ENCODE results near the gene TBL1XR1. TPM values are rescaled to one million over a fixed set of nuclear protein-coding genes. Genes with fewer than 3 reads are reported as not detected.
A peak's percentile ranks its signal among the peaks of the same experiment; 100 is the strongest.

Gene TBL1XR1
- total and polyA plus RNA-seq, 2 of the 8 experiments (the other 6 are each of a cell fraction or from before 2014, with no cell fraction given) = 28.1 to 147 TPM

GRCh38 chr3:176987901-176988650, 209.2 kb downstream of the TBL1XR1 start:
- 90% methylated on average over 8 of the region's 8 CpGs; no CpG with 5 or more reads in 1 of the 2 experiments for WGBS, 2 experiments (ENCODE audit: extremely low coverage in 1 of 2, insufficient coverage in 1 of 2, insufficient read length in 1 of 2, insufficient replicate concordance in 2 of 2, low coverage in 1 of 2, low lambda C conversion rate in 2 of 2, missing lambda C conversion rate in 1 of 2)

More at GRCh38 chr3:176987901-176988650, 209.2 kb downstream of the TBL1XR1 start:
- H2BK5ac ChIP-seq (ENCODE audit: low read depth, low read length) = no peak overlapping the region
- peaks cover 0 to 2% of the 10 kb centered on the region in 2 experiments; a peak in 2 of 4 replicates for H3K9me3 ChIP-seq (ENCODE audit: insufficient read depth in 2 of 2, low read depth in 1 of 2, low read length in 1 of 2)
- TF ChIP-seq EGR1 (IDR thresholded peaks at IDR 0.05; ENCODE audit: borderline replicate concordance, low read depth, low read length) (no peak), SRF (IDR thresholded peaks at IDR 0.05; ENCODE audit: low read depth, low read length) (no peak), CEBPB (IDR thresholded peaks at IDR 0.05; ENCODE audit: low read depth, low read length) (0 out of 2 replicates have a peak, but pooled peaks have one; percentile 40), CTBP2 (IDR thresholded peaks at IDR 0.05; ENCODE audit: borderline replicate concordance, insufficient read depth, insufficient read length, low read length) (no peak), CBX8 (IDR thresholded peaks at IDR 0.05; ENCODE audit: borderline replicate concordance, low read depth, low read length) (no peak)
- no peaks in the 10 kb centered on the region for H3K4me1 ChIP-seq (replicated peaks in 1 of 4; ENCODE audit: control insufficient read depth in 3 of 4, insufficient read depth in 4 of 4, low read length in 3 of 4)
- ChIA-PET CTCF (ENCODE audit: partially characterized antibody) (interaction anchor here (0.6 kb wide), 1 partner anchor 148 kb away, joined by 3 read pairs; no protein-coding TSS in a partner anchor), POLR2A (ENCODE audit: partially characterized antibody) (interaction anchor here (0.6 kb wide), 1 partner anchor 27 kb away, joined by 3 read pairs; no protein-coding TSS in a partner anchor)
- no peak overlapping the region for H3K4ac ChIP-seq (replicated peaks; ENCODE audit: insufficient read length, low read depth, low read length)
- no peaks in the 10 kb centered on the region for H3K79me2 ChIP-seq (ENCODE audit: control insufficient read depth in 1 of 2, insufficient read depth in 2 of 2, low read length in 2 of 2)
- H2AK5ac ChIP-seq (ENCODE audit: low read depth, low read length) = no peak overlapping the region
- H3K4me2 ChIP-seq (ENCODE audit: insufficient read depth in 1 of 2, low read depth in 2 of 2, low read length in 2 of 2) = no peak overlapping the region
- H2AFZ ChIP-seq (ENCODE audit: low read length) = no peak overlapping the region
- no peaks in the 10 kb centered on the region for H3K23me2 ChIP-seq (ENCODE audit: low read depth, low read length)
- H2BK120ac ChIP-seq (replicated peaks; ENCODE audit: low read depth, low read length) = no peak overlapping the region
- H3K27me3 ChIP-seq (replicated peaks in 1 of 4; ENCODE audit: control insufficient read depth in 3 of 4, extremely low read depth in 1 of 4, insufficient read depth in 3 of 4, low read length in 3 of 4) = no peaks in the 10 kb centered on the region
- H3K23ac ChIP-seq (ENCODE audit: insufficient read length) = no peak overlapping the region
- no peak overlapping the region for H2BK15ac ChIP-seq (ENCODE audit: low read length)
- FAIRE-seq (no peak), DNase-seq (ENCODE audit: low read depth in 1 of 2, low spot score in 2 of 2) (no peak)
- H3K18ac ChIP-seq (ENCODE audit: extremely low read depth, low read length) = no peak overlapping the region
- H3K56ac ChIP-seq (replicated peaks; ENCODE audit: insufficient read length, low read depth, low read length) = no peak overlapping the region
- H4K20me1 ChIP-seq (replicated peaks in 1 of 2; ENCODE audit: control insufficient read depth in 1 of 2, insufficient read depth in 2 of 2, low read length in 2 of 2) = no peaks in the 10 kb centered on the region
- H2BK20ac ChIP-seq (ENCODE audit: low read length) = no peak overlapping the region
- H3K79me1 ChIP-seq (ENCODE audit: low read depth, low read length) = no peaks in the 10 kb centered on the region
- H3K27ac ChIP-seq (ENCODE audit: low read depth, low read length) = no peak overlapping the region
- H4K91ac ChIP-seq (replicated peaks; ENCODE audit: insufficient read length, low read length) = no peak overlapping the region
- no peak overlapping the region for H3K9ac ChIP-seq (replicated peaks in 1 of 4; ENCODE audit: extremely low read depth in 1 of 4, low read depth in 3 of 4, low read length in 3 of 4)
- no peak overlapping the region for H4K8ac ChIP-seq (ENCODE audit: extremely low read depth, insufficient read depth, low read length)
- no peak overlapping the region for H3K14ac ChIP-seq (ENCODE audit: insufficient read length)
- no peak overlapping the region for H4K5ac ChIP-seq (ENCODE audit: insufficient read length, low read depth, low read length)
- no peaks in the 10 kb centered on the region for H3K36me3 ChIP-seq (ENCODE audit: control insufficient read depth in 2 of 4, insufficient read depth in 4 of 4, low read length in 3 of 4)
- H2BK12ac ChIP-seq (ENCODE audit: low read depth, low read length) = no peak overlapping the region
- H3K4me3 ChIP-seq (ENCODE audit: extremely low read depth in 1 of 4, insufficient read depth in 2 of 4, low read depth in 3 of 4, low read length in 4 of 4) = no peak overlapping the region

Data from H1 (cell line).